Measurements from ENCODE around the gene OR1Q1.

The OR1Q1 gene

DNA sequence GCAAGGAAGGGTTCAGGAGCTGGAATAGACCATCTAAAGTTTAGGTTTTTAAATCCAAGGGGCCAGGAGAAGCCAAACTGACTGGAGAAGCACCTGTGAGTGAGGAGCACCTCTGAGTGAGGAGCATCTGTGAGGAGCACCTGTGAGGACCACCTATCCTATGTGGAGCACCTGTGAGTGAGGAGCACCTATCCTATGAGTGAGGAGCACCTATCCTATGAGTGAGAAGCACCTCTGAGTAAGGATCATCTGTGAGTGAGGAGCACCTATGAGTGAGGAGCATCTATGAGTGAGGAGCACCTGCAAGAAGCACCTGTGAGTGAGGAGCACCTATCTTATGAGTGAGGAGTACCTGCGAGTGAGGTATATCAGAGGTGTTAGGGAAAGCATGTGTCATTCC, 8.0 kb upstream of the OR1Q1 start:
- in situ Hi-C loops (cut with MboI; ENCODE audit: low pct_unique_long_range_greater_than_20kb, low sequenced_read_pairs, unreplicated experiment): no loop called here
- DNase-seq (ENCODE audit: low spot score): no peak
- no peak for TF ChIP-seq CTCF (IDR thresholded peaks at IDR 0.05; ENCODE audit: extremely low read depth, insufficient read depth, missing control alignments)

GRCh38 chr9:122609804-122610203, 4.7 kb upstream of the OR1Q1 start:
- TF ChIP-seq CTCF (IDR thresholded peaks at IDR 0.05; ENCODE audit: extremely low read depth, insufficient read depth, missing control alignments): no peak
- in situ Hi-C loops (cut with MboI; ENCODE audit: low pct_unique_long_range_greater_than_20kb, low sequenced_read_pairs, unreplicated experiment): no loop called here
- no peak for DNase-seq (ENCODE audit: low spot score)

DNA sequence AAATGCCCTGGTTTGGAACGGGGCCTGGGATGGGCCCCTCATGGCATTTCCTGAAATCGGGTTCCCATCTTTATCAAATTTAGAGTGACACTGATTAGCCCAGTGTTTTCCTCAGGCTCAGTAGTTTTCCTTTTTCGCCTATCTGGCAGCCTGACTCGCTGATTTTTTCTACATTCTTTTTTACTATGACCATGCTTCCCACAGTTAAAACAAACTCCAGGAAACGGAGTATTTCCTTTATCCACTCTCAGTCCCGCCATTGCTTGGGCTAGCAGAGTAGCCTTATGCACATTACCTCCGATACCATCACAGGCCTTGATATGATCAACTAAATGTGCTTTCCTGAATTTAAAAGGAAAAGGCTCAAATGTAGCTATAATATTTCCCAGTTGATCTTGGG, 5.5 kb downstream of the OR1Q1 start:
- no peak for DNase-seq (ENCODE audit: low spot score)
- TF ChIP-seq CTCF (IDR thresholded peaks at IDR 0.05; ENCODE audit: extremely low read depth, insufficient read depth, missing control alignments): no peak
- in situ Hi-C loops (cut with MboI; ENCODE audit: low pct_unique_long_range_greater_than_20kb, low sequenced_read_pairs, unreplicated experiment): no loop called here

- in situ Hi-C loops (cut with MboI; ENCODE audit: low pct_unique_long_range_greater_than_20kb, low sequenced_read_pairs, unreplicated experiment): no loop called here
- no peak for DNase-seq (ENCODE audit: low spot score)
- TF ChIP-seq CTCF (IDR thresholded peaks at IDR 0.05; ENCODE audit: extremely low read depth, insufficient read depth, missing control alignments): no peak
Measured at GRCh38 chr9:122642226-122642625, 27.7 kb downstream of the OR1Q1 start.

DNA sequence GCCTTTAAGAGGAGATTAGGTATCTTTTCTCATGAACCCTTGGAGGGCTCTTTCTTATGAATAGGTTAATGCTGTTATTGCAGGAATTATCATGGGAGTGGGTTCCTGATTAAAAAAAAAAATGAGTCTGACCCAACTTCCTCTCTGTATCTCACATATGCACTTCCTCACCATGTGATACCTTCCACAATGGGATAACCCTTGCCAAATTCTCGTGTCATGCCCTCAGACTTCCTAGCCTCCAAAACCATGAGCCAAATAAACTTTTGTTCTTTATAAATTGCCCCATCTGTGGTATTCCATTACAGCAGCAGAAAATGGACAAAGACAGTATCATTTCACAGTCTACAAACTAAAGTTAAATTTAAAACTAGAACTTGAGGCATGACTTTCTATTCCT, 41.8 kb downstream of the OR1Q1 start:
- TF ChIP-seq CTCF (IDR thresholded peaks at IDR 0.05; ENCODE audit: extremely low read depth, insufficient read depth, missing control alignments): no peak
- DNase-seq (ENCODE audit: low spot score): no peak
- in situ Hi-C loops (cut with MboI; ENCODE audit: low pct_unique_long_range_greater_than_20kb, low sequenced_read_pairs, unreplicated experiment): no loop called here

DNA sequence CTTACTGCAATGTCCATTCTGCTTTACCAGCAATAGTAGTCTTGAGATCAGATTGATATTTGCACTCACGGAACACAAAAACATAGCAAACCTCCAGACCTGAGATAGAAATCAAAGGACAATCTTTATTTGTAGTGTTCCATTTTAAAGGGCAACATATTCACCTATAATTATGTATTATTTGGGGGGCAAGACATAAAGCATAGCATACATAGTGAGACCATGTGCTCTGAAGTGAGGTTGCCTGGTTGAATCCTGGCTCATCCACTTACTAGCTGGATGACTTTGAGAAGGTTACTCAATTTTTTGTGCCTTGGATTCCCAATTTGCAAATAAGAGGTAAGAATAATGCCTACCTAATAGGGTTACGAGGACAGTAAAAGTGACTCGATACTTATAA, 43.0 kb downstream of the OR1Q1 start, which contains the start of gene OR1B1:
OR1B1 (minus strand) TSS at position 101 of the 400 bp plus-strand sequence.
- no peak for DNase-seq (ENCODE audit: low spot score)
- in situ Hi-C loops (cut with MboI; ENCODE audit: low pct_unique_long_range_greater_than_20kb, low sequenced_read_pairs, unreplicated experiment): no loop called here
- TF ChIP-seq CTCF (IDR thresholded peaks at IDR 0.05; ENCODE audit: extremely low read depth, insufficient read depth, missing control alignments): no peak

- no peak for TF ChIP-seq CTCF (IDR thresholded peaks at IDR 0.05; ENCODE audit: extremely low read depth, insufficient read depth, missing control alignments)
- in situ Hi-C loops (cut with MboI; ENCODE audit: low pct_unique_long_range_greater_than_20kb, low sequenced_read_pairs, unreplicated experiment): no loop called here
- no peak for DNase-seq (ENCODE audit: low spot score)
Measured at GRCh38 chr9:122661416-122661815, 46.9 kb downstream of the OR1Q1 start, which contains the start of gene OR1L1. Gene OR1L1 (plus strand): TSS chr9:122661716. CDS start chr9:122661716, 0 bp downstream.

Data from GM13977 (cell line).